KMS-11 (cell line): Measurements from ENCODE around the gene LARP1.

Experiments used
- H2AFZ ChIP-seq: fragments of 200-600 bp; sonication (generic); 2 replicates; pipeline ENCODE4 v1.6.1; 2016; ENCODE audit warnings: antibody characterized with exemption, mixed run types, low read depth
- H3K27ac ChIP-seq: fragments of 200-600 bp; sonication (generic); 2 replicates; pipeline ENCODE4 v1.6.1; 2016; ENCODE audit warnings: mild to moderate bottlenecking, mixed run types
- H3K27me3 ChIP-seq: fragments of 200-600 bp; sonication (generic); 2 replicates; pipeline ENCODE4 v1.6.1; 2017; ENCODE audit warnings: mild to moderate bottlenecking, low read depth, mixed run types, moderate library complexity; ENCODE audit not compliant: insufficient read depth
- H3K36me3 ChIP-seq: fragments of 200-600 bp; sonication (generic); 2 replicates; pipeline ENCODE4 v1.6.1; 2017; ENCODE audit warnings: mild to moderate bottlenecking, mixed run types; ENCODE audit not compliant: insufficient read depth
- H3K4me1 ChIP-seq: fragments of 200-600 bp; sonication (generic); 2 replicates; pipeline ENCODE4 v1.6.1; 2016; ENCODE audit warnings: mild to moderate bottlenecking, low read depth, mixed run types; ENCODE audit not compliant: poor library complexity, severe bottlenecking
- H3K4me2 ChIP-seq: fragments of 200-600 bp; sonication (generic); 2 replicates; pipeline ENCODE4 v1.7.0; 2016; ENCODE audit warnings: mild to moderate bottlenecking, mixed run types
- H3K4me3 ChIP-seq: fragments of 200-600 bp; sonication (generic); IDR thresholded peaks from 2 replicates; pipeline ENCODE4 v1.6.1; 2017; ENCODE audit warnings: low read depth, low read length, mixed read lengths; ENCODE audit not compliant: insufficient read depth
- H3K79me2 ChIP-seq: fragments of 200-600 bp; sonication (generic); 2 replicates; pipeline ENCODE4 v1.6.1; 2016; ENCODE audit warnings: low read depth, mixed run types; ENCODE audit not compliant: insufficient read depth
- H3K9ac ChIP-seq: fragments of 200-600 bp; sonication (generic); 2 replicates; pipeline ENCODE4 v1.6.1; 2016; ENCODE audit warnings: mild to moderate bottlenecking, mixed run types
- H4K20me1 ChIP-seq: fragments of 200-600 bp; sonication (generic); 2 replicates; pipeline ENCODE4 v1.6.1; 2016; ENCODE audit warnings: mild to moderate bottlenecking, mixed run types; ENCODE audit not compliant: insufficient read depth
- CTCF ChIP-seq: fragments of 200-600 bp; sonication (generic); conservative IDR thresholded peaks from 2 replicates; pipeline ENCODE4 v1.6.1; 2017; ENCODE audit warnings: low read depth, mild to moderate bottlenecking, antibody characterized with exemption, low read length, moderate library complexity, mixed read lengths

Gene LARP1

GRCh38 chr5:154858972-154859871 lies 104.0 kb downstream of the LARP1 start:
- no peak overlapping the region for H3K4me3 ChIP-seq
- peak overlapping the region; percentile 88; the same call in 1 of the 2 replicates for H3K27ac ChIP-seq
- H3K4me2 ChIP-seq: peak overlapping the region; percentile 59
- H3K9ac ChIP-seq: peak overlapping the region; percentile 86; the same call in 1 of the 2 replicates
- peaks cover 42% of the 10 kb centered on the region for H3K79me2 ChIP-seq
- H4K20me1 ChIP-seq: no peaks in the 10 kb centered on the region; the same call in 1 of the 2 replicates
- H3K4me1 ChIP-seq: peaks cover 45% of the 10 kb centered on the region
- H2AFZ ChIP-seq: peak overlapping the region; percentile 69; the same call in 1 of the 2 replicates
- no peak for TF ChIP-seq CTCF
- no peaks in the 10 kb centered on the region for H3K36me3 ChIP-seq
- H3K27me3 ChIP-seq: no peaks in the 10 kb centered on the region

DNA sequence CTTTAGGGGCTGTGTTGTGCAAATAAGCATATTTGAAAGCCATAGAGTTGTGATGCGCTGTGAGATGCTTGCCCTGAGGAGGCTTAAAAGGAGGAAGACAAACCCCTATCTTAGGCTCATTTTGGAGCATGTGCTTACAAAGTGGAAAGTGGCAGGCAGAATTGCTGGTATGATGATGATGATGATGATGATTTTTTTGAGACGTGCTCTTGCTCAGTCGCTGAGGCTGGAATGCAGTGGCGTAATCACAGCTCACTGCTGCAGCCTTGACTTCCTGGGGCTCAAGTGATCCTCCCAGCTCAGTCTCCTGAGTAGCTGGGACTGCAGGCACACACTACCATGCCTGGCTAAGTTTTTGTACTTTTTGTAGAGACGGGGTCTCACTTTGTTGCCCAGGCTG lies 104.9 kb downstream of the LARP1 start:
- Histone ChIP-seq H3K27ac (no peak overlapping the region), H3K36me3 (no peaks in the 10 kb centered on the region), H3K27me3 (no peaks in the 10 kb centered on the region), H4K20me1 (no peaks in the 10 kb centered on the region; the same call in 1 of the 2 replicates), H3K4me2 (peak overlapping the region; percentile 59; the same call in 1 of the 2 replicates), H3K9ac (no peak overlapping the region), H3K79me2 (peaks cover 42% of the 10 kb centered on the region), H3K4me3 (no peak overlapping the region), H2AFZ (no peak overlapping the region), H3K4me1 (peaks cover 45% of the 10 kb centered on the region)
- no peak for TF ChIP-seq CTCF

DNA sequence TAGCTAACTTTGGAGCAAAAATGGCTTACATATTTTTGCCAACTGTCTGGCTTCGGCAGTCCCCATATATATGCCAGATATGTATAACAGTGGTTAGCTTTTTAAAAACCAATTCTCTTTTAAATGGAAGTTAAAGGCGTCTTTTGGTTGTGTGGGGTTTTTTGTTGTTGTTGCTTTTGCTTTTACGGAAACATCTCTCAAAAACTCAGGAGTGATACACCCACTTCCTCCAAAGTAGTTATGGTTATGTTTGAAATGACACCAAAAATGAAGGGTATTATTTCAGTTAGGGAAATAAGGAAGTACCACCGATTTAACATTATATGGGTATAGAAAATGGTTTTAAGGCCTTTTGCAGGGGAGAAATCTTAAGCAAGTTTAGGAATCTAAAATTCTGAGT lies 105.6 kb downstream of the LARP1 start:
- TF ChIP-seq CTCF: no peak
- H4K20me1 ChIP-seq: no peaks in the 10 kb centered on the region; the same call in 1 of the 2 replicates
- no peak overlapping the region for H2AFZ ChIP-seq
- peaks cover 42% of the 10 kb centered on the region for H3K79me2 ChIP-seq
- H3K4me3 ChIP-seq: no peak overlapping the region
- no peak overlapping the region for H3K9ac ChIP-seq
- no peak overlapping the region for H3K4me2 ChIP-seq
- H3K36me3 ChIP-seq: no peaks in the 10 kb centered on the region
- H3K27ac ChIP-seq: no peak overlapping the region
- no peaks in the 10 kb centered on the region for H3K27me3 ChIP-seq
- H3K4me1 ChIP-seq: peaks cover 45% of the 10 kb centered on the region

- no peak for TF ChIP-seq CTCF
- Histone ChIP-seq H4K20me1 (no peaks in the 10 kb centered on the region; the same call in 1 of the 2 replicates), H3K9ac (no peak overlapping the region), H3K27me3 (no peaks in the 10 kb centered on the region), H3K27ac (no peak overlapping the region), H2AFZ (no peak overlapping the region), H3K4me3 (no peak overlapping the region), H3K36me3 (no peaks in the 10 kb centered on the region), H3K4me2 (peak overlapping the region; percentile 72; the same call in 1 of the 2 replicates), H3K79me2 (peaks cover 42% of the 10 kb centered on the region), H3K4me1 (peaks cover 40% of the 10 kb centered on the region)
These were observed 106.8 kb downstream of the LARP1 start for GRCh38 chr5:154861946-154862345.
